Measurements from ENCODE around the gene OR1L6. TPM values are rescaled to one million over a fixed set of nuclear protein-coding genes. Genes with fewer than 3 reads are reported as not detected.

OR1L6 gene
- total RNA-seq, 1 donor from 2014 or later, result not detected

- no peak overlapping the region for H3K4me3 Mint-ChIP-seq
- POLR2A ChIA-PET, result no interaction called here
Observed at GRCh38 chr9:122754825-122755224, 12.7 kb downstream of the OR1L6 start.

GRCh38 chr9:122767817-122768216 is 25.7 kb downstream of the OR1L6 start:
- Mint-ChIP-seq H3K36me3 (ENCODE audit: low read depth) (no peaks in the 10 kb centered on the region), H3K27me3 (peaks cover 7% of the 10 kb centered on the region), H3K9me3 (peaks cover 23% of the 10 kb centered on the region), H3K4me1 (no peaks in the 10 kb centered on the region), H3K4me3 (no peak overlapping the region), H3K27ac (no peak overlapping the region)
- CTCF ChIA-PET, result no interaction called here
- intact Hi-C loops (cut with micrococcal nuclease), result no loop called here
- POLR2A ChIA-PET, result no interaction called here
- ATAC-seq (ENCODE audit: low read depth) (no peak), DNase-seq (no peak)
- no peak for TF ChIP-seq CTCF (IDR thresholded peaks at IDR 0.05)

More at GRCh38 chr9:122754825-122755224, 12.7 kb downstream of the OR1L6 start:
- no peak overlapping the region for H3K27ac Mint-ChIP-seq
- no peak for ATAC-seq (ENCODE audit: low read depth)
- no peaks in the 10 kb centered on the region for H3K4me1 Mint-ChIP-seq
- H3K9me3 Mint-ChIP-seq, result peaks cover 18% of the 10 kb centered on the region
- TF ChIP-seq CTCF (IDR thresholded peaks at IDR 0.05), result no peak
- CTCF ChIA-PET, result no interaction called here
- H3K36me3 Mint-ChIP-seq (ENCODE audit: low read depth), result no peaks in the 10 kb centered on the region
- intact Hi-C loops (cut with micrococcal nuclease), result no loop called here
- peaks cover 2% of the 10 kb centered on the region for H3K27me3 Mint-ChIP-seq
- DNase-seq, result no peak

- POLR2A ChIA-PET, result no interaction called here
- no peaks in the 10 kb centered on the region for H3K27me3 Mint-ChIP-seq
- H3K4me3 Mint-ChIP-seq, result no peak overlapping the region
- peaks cover 9% of the 10 kb centered on the region for H3K9me3 Mint-ChIP-seq
- H3K4me1 Mint-ChIP-seq, result no peaks in the 10 kb centered on the region
- intact Hi-C loops (cut with micrococcal nuclease), result no loop called here
- no peak for TF ChIP-seq CTCF (IDR thresholded peaks at IDR 0.05)
- DNase-seq (no peak), ATAC-seq (ENCODE audit: low read depth) (no peak)
- H3K27ac Mint-ChIP-seq, result no peak overlapping the region
- peaks cover 2% of the 10 kb centered on the region for H3K36me3 Mint-ChIP-seq (ENCODE audit: low read depth)
- CTCF ChIA-PET, result no interaction called here
Observed at GRCh38 chr9:122777052-122777451, 34.9 kb downstream of the OR1L6 start.

GRCh38 chr9:122777935-122778627 is 36.0 kb downstream of the OR1L6 start:
- Mint-ChIP-seq H3K36me3 (ENCODE audit: low read depth) (peaks cover 2% of the 10 kb centered on the region), H3K27me3 (no peaks in the 10 kb centered on the region), H3K4me1 (no peaks in the 10 kb centered on the region), H3K9me3 (peaks cover 6% of the 10 kb centered on the region), H3K27ac (no peak overlapping the region), H3K4me3 (no peak overlapping the region)
- POLR2A ChIA-PET, result no interaction called here
- DNase-seq, result no peak
- intact Hi-C loops (cut with micrococcal nuclease), result no loop called here
- CTCF ChIA-PET, result no interaction called here
- TF ChIP-seq CTCF (IDR thresholded peaks at IDR 0.05), result no peak
- no peak for ATAC-seq (ENCODE audit: low read depth)

GRCh38 chr9:122779181-122779580 is 37.1 kb downstream of the OR1L6 start:
- Mint-ChIP-seq H3K4me1 (no peaks in the 10 kb centered on the region), H3K27ac (no peak overlapping the region), H3K36me3 (ENCODE audit: low read depth) (no peaks in the 10 kb centered on the region), H3K4me3 (no peak overlapping the region), H3K9me3 (no peaks in the 10 kb centered on the region), H3K27me3 (no peaks in the 10 kb centered on the region)
- ChIA-PET CTCF (no interaction called here), POLR2A (no interaction called here)
- DNase-seq (no peak), ATAC-seq (ENCODE audit: low read depth) (no peak)
- intact Hi-C loops (cut with micrococcal nuclease), result no loop called here
- no peak for TF ChIP-seq CTCF (IDR thresholded peaks at IDR 0.05)
